GM23248 (cell line): Measurements from ENCODE around the gene CCDC28A. TPM values are rescaled to one million over a fixed set of nuclear protein-coding genes. Genes with fewer than 3 reads are reported as not detected.
A peak's percentile ranks its signal among the peaks of the same experiment; 100 is the strongest.

Experiments used
- DNase-seq: peaks from one replicate; pipeline ENCODE4 v3.0.0-alpha.2; 2015
- H2AFZ ChIP-seq: fragments of 200-600 bp; sonication (generic); 2 replicates; pipeline ENCODE4 v1.6.1; 2016; ENCODE audit warnings: antibody characterized with exemption
- H3F3A ChIP-seq: fragments of 200-600 bp; sonication (generic); 2 replicates; pipeline ENCODE4 v1.6.1; 2016; ENCODE audit warnings: mild to moderate bottlenecking, antibody characterized with exemption, mixed run types; ENCODE audit not compliant: insufficient read depth
- H3K27ac ChIP-seq: fragments of 200-600 bp; sonication (generic); 2 replicates; pipeline ENCODE4 v1.5.1; 2016; ENCODE audit warnings: mild to moderate bottlenecking
- H3K27me3 ChIP-seq: fragments of 200-600 bp; sonication (generic); replicated peaks from 2 replicates; pipeline ENCODE4 v1.6.1; 2016; ENCODE audit warnings: mild to moderate bottlenecking; ENCODE audit not compliant: insufficient read depth
- H3K36me3 ChIP-seq: fragments of 200-600 bp; sonication (generic); 2 replicates; pipeline ENCODE4 v1.6.1; 2016; ENCODE audit warnings: low read depth, mild to moderate bottlenecking
- H3K4me1 ChIP-seq: fragments of 200-600 bp; sonication (generic); 2 replicates; pipeline ENCODE4 v1.6.1; 2016; ENCODE audit warnings: mild to moderate bottlenecking; ENCODE audit not compliant: insufficient read depth
- H3K4me2 ChIP-seq: fragments of 200-600 bp; sonication (generic); one replicate; pipeline ENCODE4 v1.6.1; 2016; ENCODE audit warnings: mild to moderate bottlenecking; ENCODE audit not compliant: unreplicated experiment
- H3K4me3 ChIP-seq: fragments of 200-600 bp; sonication (generic); 2 replicates; pipeline ENCODE4 v1.5.1; 2016; ENCODE audit warnings: mild to moderate bottlenecking
- H3K79me2 ChIP-seq: fragments of 200-600 bp; sonication (generic); 2 replicates; pipeline ENCODE4 v1.6.1; 2016; ENCODE audit warnings: mild to moderate bottlenecking; ENCODE audit not compliant: insufficient read depth
- H3K9ac ChIP-seq: fragments of 200-600 bp; sonication (generic); 2 replicates; pipeline ENCODE4 v1.6.1; 2016; ENCODE audit warnings: mild to moderate bottlenecking
- H3K9me2 ChIP-seq: fragments of 200-600 bp; sonication (generic); 2 replicates; pipeline ENCODE4 v1.6.1; 2016; ENCODE audit warnings: mixed run types, mild to moderate bottlenecking, moderate library complexity; ENCODE audit not compliant: insufficient read depth
- H3K9me3 ChIP-seq: fragments of 200-600 bp; sonication (generic); one replicate; pipeline ENCODE4 v1.6.1; 2017; ENCODE audit warnings: low read depth
- H4K20me1 ChIP-seq: fragments of 200-600 bp; sonication (generic); 2 replicates; pipeline ENCODE4 v1.6.0; 2016; ENCODE audit not compliant: insufficient read depth
- EZH2 ChIP-seq: fragments of 200-600 bp; sonication (generic); IDR thresholded peaks from 2 replicates; pipeline ENCODE4 v1.6.1; 2018; ENCODE audit warnings: antibody characterized with exemption, mild to moderate bottlenecking; ENCODE audit not compliant: insufficient read depth, poor library complexity, severe bottlenecking
- EZH2phosphoT487 ChIP-seq: fragments of 200-600 bp; sonication (generic); IDR thresholded peaks from 2 replicates; pipeline ENCODE4 v1.6.1; 2018; ENCODE audit warnings: antibody characterized with exemption, moderate library complexity, mild to moderate bottlenecking, low read depth; ENCODE audit not compliant: insufficient read depth
- WGBS, 2 experiments: methylation state at CpG; one replicate each; pipeline ENCODE4 v1.1.6; 2015 to 2017; ENCODE audit warnings: low lambda C conversion rate in 2 of 2, low coverage in 1 of 2; ENCODE audit errors: missing lambda C conversion rate in 2 of 2; 5-methylcytosine and 5-hydroxymethylcytosine counted together
- in situ Hi-C: fragments of 300-500 bp; cut with MboI; formaldehyde crosslinking; loops from 2 replicates; pipeline ENCODE4 v1.15.0; 2020
- polyA plus RNA-seq: library from polyadenylated mRNA; unstranded; fragments of >200 nt; fragmentation: Nextera tagmentation; extraction: Ambion mirVana; gene quantifications from 2 replicates; pipeline ENCODE4 v1.2.1, GENCODE V29; 2016
- total RNA-seq: library from RNA; depleted of rRNA; stranded (reverse); fragments of >200 nt; shearing (Covaris generic); gene quantifications from 2 replicates; pipeline ENCODE4 v1.2.3, GENCODE V29; 2014

Gene CCDC28A
- total and polyA plus RNA-seq, 2 experiments from 2014 or later, result 15.9 to 18.2 TPM

GRCh38 chr6:138803861-138804260, 30.3 kb downstream of the CCDC28A start:
- 9 to 11% methylated on average over 4 of the region's 4 CpGs for WGBS, 2 experiments
- TF ChIP-seq EZH2, result no peak
- no peak for TF ChIP-seq EZH2phosphoT487
- Histone ChIP-seq H3K4me2 (peak overlapping the region; percentile 28), H3K9ac (peak overlapping the region; percentile 7; the same call in 1 of the 2 replicates), H3K9me2 (no peaks in the 10 kb centered on the region), H3K36me3 (no peaks in the 10 kb centered on the region), H3K9me3 (no peaks in the 10 kb centered on the region), H3F3A (no peaks in the 10 kb centered on the region), H3K79me2 (no peaks in the 10 kb centered on the region), H2AFZ (peak overlapping the region; percentile 29; the same call in 1 of the 2 replicates), H3K27me3 (no peaks in the 10 kb centered on the region), H4K20me1 (no peaks in the 10 kb centered on the region), H3K4me1 (peaks cover 13% of the 10 kb centered on the region; the same call in 1 of the 2 replicates), H3K4me3 (no peak overlapping the region), H3K27ac (no peak overlapping the region)
- DNase-seq, result peak; percentile 53
- in situ Hi-C loops, result no loop called here

GRCh38 chr6:138805016-138805765, 31.6 kb downstream of the CCDC28A start:
- peak; percentile 76 for DNase-seq
- in situ Hi-C loops, result no loop called here
- no peaks in the 10 kb centered on the region for H3K27me3 ChIP-seq

GRCh38 chr6:138806889-138807288, 33.3 kb downstream of the CCDC28A start:
- peaks cover 13% of the 10 kb centered on the region; the same call in 1 of the 2 replicates for H3K4me1 ChIP-seq
- no peak overlapping the region for H2AFZ ChIP-seq
- no peaks in the 10 kb centered on the region for H3K36me3 ChIP-seq
- no peaks in the 10 kb centered on the region for H4K20me1 ChIP-seq
- H3K9me2 ChIP-seq, result no peaks in the 10 kb centered on the region
- H3F3A ChIP-seq, result no peaks in the 10 kb centered on the region
- in situ Hi-C loops, result no loop called here
- H3K27me3 ChIP-seq, result no peaks in the 10 kb centered on the region
- TF ChIP-seq EZH2phosphoT487 (no peak), EZH2 (no peak)
- no peaks in the 10 kb centered on the region for H3K9me3 ChIP-seq
- no peaks in the 10 kb centered on the region for H3K79me2 ChIP-seq
- H3K9ac ChIP-seq, result no peak overlapping the region
- H3K27ac ChIP-seq, result no peak overlapping the region
- H3K4me3 ChIP-seq, result no peak overlapping the region
- no peak overlapping the region for H3K4me2 ChIP-seq
- DNase-seq, result no peak
- WGBS, 2 experiments, result 89 to 97% methylated on average over 1 of the region's 1 CpG

More at GRCh38 chr6:138805016-138805765, 31.6 kb downstream of the CCDC28A start:
- peaks cover 13% of the 10 kb centered on the region; the same call in 1 of the 2 replicates for H3K4me1 ChIP-seq
- H4K20me1 ChIP-seq, result no peaks in the 10 kb centered on the region
- H3K9ac ChIP-seq, result no peak overlapping the region
- no peak overlapping the region for H3K27ac ChIP-seq
- no peak overlapping the region for H3K4me3 ChIP-seq
- H3K4me2 ChIP-seq, result no peak overlapping the region
- H3K9me2 ChIP-seq, result no peaks in the 10 kb centered on the region
- H3K9me3 ChIP-seq, result no peaks in the 10 kb centered on the region
- H3F3A ChIP-seq, result no peaks in the 10 kb centered on the region
- 39 to 40% methylated on average over 9 of the region's 9 CpGs for WGBS, 2 experiments
- H3K79me2 ChIP-seq, result no peaks in the 10 kb centered on the region
- H3K36me3 ChIP-seq, result no peaks in the 10 kb centered on the region
- no peak overlapping the region for H2AFZ ChIP-seq
- TF ChIP-seq EZH2, result no peak
- no peak for TF ChIP-seq EZH2phosphoT487

- no peaks in the 10 kb centered on the region for H3K36me3 ChIP-seq
- in situ Hi-C loops, result loop anchor here (10.0 kb wide), 2 partner anchors 175 to 545 kb away; partner anchors contain the start of gene REPS1
- DNase-seq, result no peak
Measured at GRCh38 chr6:138809677-138810076, 36.1 kb downstream of the CCDC28A start.

More at GRCh38 chr6:138809677-138810076, 36.1 kb downstream of the CCDC28A start:
- Histone ChIP-seq H3K4me2 (no peak overlapping the region), H3K9ac (no peak overlapping the region), H3K27me3 (no peaks in the 10 kb centered on the region), H3F3A (no peaks in the 10 kb centered on the region), H3K9me3 (no peaks in the 10 kb centered on the region), H3K79me2 (no peaks in the 10 kb centered on the region), H4K20me1 (no peaks in the 10 kb centered on the region), H3K9me2 (no peaks in the 10 kb centered on the region), H3K4me3 (no peak overlapping the region), H3K27ac (no peak overlapping the region), H3K4me1 (no peaks in the 10 kb centered on the region), H2AFZ (no peak overlapping the region)
- 79 to 88% methylated on average over 3 of the region's 3 CpGs for WGBS, 2 experiments
- TF ChIP-seq EZH2 (no peak), EZH2phosphoT487 (no peak)
